Skin epidermis (tissue), 12 donors: Measurements from ENCODE around the gene PAK1IP1.
A peak's percentile ranks its signal among the peaks of the same experiment; 100 is the strongest.

Source experiments
- H3K27ac ChIP-seq, 21 experiments: fragments of 200-600 bp; sonication (generic) in 11 of 21; one replicate each; pipeline ENCODE4 v1.5.0; 2020; ENCODE audit warnings: mild to moderate bottlenecking in 3 of 21, inconsistent platforms in 2 of 21, moderate library complexity in 2 of 21
- H3K4me3 ChIP-seq, 7 experiments: fragments of 200-600 bp; sonication (generic) in 2 of 7; one replicate each; pipeline ENCODE4 v1.5.0; 2020; ENCODE audit warnings: inconsistent platforms in 2 of 7, mild to moderate bottlenecking in 2 of 7, moderate library complexity in 1 of 7

The PAK1IP1 gene

DNA sequence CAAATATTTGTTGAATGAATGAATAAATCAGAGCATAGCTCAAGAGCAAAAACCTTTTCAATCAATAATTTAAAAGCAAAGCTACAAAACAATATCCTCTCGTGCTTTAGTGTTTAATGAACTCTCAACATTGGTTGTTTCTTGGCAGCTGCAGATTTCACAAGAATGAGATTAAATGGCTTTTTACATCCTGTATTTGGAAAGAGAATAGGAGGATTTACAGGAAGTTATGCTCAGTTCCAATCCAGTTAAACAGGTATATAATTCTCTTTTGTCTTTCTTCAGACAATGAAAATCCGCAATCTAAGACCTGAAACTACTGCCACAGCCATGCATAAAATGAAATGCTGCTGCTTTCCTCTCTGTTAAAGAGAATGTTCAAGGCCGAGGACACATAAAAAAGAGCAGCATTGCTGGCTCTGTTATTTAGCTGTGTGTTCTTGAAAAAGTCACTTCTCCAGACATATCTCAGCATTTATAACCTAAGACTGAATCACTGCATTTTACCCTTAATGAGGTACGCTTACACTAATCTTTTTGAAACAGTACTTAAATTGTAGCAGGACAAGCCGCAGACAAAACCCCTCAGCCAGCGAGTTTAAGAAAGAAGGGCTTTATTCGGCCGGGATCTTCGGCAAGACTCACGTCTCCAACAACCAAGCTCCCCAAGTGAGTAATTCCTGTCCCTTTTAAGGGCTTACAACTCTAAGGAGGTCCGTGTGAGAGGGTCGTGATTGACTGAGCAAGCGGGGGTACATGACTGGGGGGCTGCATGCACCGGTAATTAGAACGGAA is 3.9 kb upstream of the PAK1IP1 start:
- Histone ChIP-seq H3K4me3 (no peak overlapping the region), H3K27ac (peak overlapping the region in 1 of 21 experiments; percentile 31)

DNA sequence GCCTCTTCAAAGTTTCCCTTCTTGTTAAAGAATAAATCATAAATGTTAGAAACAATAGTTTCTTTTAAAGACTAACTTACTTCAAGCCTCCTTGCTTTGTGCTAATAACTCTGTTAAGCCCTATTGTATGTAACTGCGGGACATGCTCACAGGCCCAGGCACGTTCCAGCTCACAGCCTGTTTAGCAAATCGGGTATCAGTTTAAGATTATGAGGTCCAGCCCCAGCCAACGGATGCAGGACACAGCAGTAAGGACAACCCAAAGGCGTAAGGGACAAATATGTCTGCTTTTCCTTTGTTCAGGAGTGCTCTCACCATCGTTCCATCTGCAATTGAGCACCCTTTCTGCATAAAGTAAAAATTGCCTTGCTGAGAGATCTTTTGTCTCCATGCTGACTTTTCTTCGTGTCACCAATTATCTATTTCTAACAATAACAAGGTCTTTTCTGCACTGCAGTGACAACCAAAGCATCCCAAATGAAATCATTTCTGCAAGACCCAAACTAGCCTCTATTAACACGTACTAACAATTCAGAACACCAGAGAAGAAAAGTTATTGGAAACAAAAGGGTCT is 1.7 kb upstream of the PAK1IP1 start:
- Histone ChIP-seq H3K27ac (no peak overlapping the region), H3K4me3 (peak overlapping the region in 1 of 7 experiments; percentile 66)

DNA sequence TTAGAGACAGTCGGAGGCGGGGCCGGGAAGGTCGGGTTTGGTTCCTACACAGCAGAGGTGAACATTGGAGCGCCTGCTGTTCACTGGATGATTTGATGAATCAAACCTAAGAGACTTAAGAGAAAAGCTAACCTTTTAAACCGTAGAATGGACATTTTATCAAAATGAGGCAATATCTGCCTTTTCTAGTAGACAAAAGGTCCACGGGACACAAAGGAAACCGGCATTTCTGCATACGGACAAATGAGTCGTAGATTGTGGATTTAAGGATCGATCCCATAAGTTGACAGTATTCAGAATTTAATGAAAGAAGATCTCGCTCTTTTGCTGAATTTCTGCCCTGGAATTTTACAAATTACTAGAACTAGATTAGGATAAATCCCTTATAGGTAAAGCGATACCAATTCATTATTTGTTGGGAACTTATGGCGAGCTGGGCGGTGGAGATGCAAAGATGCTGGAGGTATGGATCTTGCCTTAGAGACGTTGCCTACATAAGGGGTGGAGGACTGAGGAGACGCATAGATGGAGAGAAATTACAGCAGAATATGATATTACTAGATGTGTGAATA is 400 bp downstream of the PAK1IP1 start:
- H3K4me3 ChIP-seq = peak overlapping the region; percentile 64 to 95 (median 74)

DNA sequence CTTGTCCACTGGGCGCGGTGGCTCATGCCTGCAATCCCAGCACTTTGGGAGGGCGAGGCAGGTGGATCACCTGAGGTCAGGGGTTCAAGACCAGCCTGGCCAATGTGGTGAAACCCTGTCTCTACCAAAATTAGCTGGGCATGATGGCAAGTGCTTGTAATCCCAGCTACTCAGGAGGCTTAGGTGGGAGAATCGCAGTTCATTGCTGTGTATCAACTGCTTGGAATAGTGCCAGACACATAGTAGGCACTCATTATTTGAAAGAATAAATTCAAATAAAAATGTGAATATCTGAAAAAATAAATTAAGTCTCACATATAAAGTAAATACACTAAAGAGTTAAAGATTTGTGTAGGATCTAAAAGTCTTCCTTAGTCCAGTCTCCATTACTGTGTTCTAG is 1.9 kb downstream of the PAK1IP1 start:
- H3K4me3 ChIP-seq = no peak overlapping the region

More for the DNA sequence above, 400 bp downstream of the PAK1IP1 start:
- peak overlapping the region; percentile 78 to 98 (median 93) for H3K27ac ChIP-seq

DNA sequence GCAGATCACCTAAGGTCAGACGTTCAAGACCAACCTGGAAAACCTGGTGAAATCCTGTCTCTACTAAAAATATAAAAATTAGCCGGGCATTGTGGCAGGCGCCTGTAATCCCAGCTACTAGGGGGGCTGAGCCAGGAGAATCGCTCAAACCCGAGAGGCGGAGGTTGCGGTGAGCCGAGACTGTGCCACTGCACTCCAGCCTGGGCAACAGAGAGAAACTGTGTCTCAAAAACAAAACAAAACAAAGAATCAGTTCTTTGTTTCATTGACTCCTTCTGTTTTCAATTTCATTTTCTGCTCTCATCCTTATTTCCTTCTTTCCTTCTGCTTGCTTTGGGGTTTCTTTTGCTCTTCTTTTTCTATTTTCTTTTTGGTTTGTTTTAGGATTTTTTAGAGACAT is 19.2 kb downstream of the PAK1IP1 start:
- Histone ChIP-seq H3K4me3 (no peak overlapping the region), H3K27ac (no peak overlapping the region)

More for the DNA sequence above, 1.9 kb downstream of the PAK1IP1 start:
- no peak overlapping the region for H3K27ac ChIP-seq

DNA sequence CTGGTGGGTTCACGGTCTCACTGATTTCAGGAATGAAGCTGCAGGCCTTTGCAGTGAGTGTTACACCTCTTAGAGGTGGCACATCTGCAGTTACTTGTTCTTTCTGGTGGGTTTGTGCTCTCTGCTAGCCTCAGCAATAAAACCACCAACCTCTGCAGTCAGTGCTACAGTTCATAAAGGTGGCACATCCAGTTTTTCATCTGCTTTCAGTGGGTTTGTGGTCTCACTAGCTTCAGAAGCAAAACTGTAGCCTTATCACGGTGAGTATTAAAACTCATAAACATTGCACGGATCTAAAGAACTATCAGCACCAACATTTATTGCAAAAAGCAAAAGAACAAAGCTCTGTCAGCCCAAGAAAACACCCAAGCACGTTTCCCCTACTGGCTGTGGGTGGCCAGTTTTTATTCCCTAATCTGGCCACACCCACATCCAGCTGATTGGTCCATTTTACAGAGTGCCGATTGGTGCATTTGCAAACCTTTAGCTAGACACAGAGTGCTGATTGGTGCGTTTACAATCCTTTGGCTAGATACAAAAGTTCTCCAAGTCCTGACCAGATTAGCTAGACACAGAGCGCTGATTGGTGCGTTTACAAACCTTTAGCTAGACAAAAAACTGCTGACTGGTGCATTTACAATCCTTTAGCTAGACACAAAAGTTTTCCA is 24.7 kb downstream of the PAK1IP1 start:
- peak overlapping the region; percentile 40 to 60 (median 51) for H3K4me3 ChIP-seq
- H3K27ac ChIP-seq = peak overlapping the region in 16 of 21 experiments; percentile 76 to 98 (median 89)

DNA sequence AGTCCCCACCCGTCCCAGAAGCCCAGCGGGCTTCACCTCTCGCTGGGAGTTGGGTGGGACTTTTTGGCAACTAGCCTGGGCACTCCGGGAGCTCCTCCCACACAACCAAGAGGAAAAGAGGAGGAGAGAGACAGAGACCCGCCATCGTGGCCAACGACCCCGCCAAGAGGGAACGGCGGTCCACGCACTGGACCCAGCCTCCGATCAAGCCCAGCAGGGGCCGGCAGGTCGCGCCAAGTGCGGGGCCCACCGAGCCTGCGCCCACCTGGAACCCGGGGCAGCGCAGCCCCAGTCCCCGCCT is 25.1 kb downstream of the PAK1IP1 start:
- H3K4me3 ChIP-seq = peak overlapping the region; percentile 40 to 60 (median 51)
- peak overlapping the region; percentile 41 to 98 (median 88) for H3K27ac ChIP-seq

DNA sequence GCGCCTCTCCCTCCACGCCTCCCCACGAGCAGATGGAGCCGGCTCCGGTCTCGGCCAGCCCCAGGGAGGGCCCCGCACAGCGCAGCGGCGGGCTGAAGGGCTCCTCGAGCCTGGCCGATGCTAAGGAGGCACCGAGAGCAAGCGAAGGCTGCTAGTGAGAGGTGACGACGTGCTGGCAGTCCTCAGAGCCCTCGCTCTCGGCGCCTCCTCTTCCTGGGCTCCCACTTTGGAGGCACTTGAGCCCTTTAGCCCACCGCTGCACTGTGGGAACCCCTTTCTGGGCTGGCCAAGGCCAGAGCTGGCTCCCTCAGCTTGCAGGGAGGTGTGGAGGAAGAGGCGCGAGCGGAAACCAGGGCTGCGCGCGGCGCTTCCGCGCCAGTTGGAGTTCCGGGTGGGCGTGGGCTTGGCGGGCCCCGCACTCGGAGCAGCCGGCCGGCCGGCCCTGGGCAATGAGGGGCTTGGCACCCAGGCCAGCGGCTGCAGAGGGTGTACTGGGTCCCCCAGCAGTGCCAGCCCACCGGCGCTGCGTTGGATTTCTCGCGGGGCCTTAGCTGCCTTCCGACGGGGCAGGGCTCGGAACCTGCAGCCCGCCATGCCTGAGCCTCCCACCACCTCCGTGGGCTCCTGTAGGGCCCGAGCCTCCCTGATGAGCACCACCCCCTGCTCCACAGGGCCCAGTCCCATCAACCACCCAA is 25.6 kb downstream of the PAK1IP1 start:
- H3K27ac ChIP-seq = peak overlapping the region; percentile 41 to 98 (median 88)

DNA sequence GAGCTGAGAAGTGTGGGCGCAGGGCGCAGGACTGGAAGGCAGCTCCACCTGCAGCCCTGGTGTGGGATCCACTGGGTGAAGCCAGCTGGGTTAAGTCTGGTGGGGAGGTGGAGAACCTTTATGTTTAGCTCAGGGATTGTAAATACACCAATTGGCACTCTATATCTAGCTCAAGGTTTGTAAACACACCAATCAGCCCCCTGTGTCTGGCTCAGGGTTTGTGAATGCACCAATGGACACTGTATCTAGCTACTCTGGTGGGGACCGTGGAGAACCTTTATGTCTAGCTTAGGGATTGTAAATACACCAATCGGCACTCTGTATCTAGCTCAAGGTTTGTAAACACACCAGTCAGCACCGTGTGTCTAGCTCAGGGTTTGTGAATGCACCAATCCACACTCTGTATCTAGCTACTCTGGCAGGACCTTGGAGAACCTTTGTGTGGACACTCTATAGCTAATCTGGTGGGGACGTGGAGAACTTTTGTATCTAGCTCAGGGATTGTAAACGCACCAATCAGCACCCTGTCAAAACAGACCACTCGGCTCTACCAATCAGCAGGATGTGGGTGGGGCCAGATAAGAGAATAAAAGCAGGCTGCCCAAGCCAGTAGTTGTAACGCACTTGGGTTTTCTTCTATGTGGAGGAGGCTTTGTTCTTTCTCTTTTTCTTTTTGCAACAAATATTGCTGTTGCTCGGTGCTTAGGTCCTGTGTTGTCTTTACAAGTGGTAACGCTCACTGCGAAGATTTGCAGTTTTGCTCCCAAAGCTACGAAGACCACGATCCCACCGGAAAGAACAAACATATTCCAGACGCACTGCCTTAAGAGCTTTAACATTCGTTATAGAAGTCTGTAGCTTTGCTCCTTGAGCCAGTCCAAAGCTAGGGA is 26.4 kb downstream of the PAK1IP1 start:
- Histone ChIP-seq H3K27ac (peak overlapping the region in 20 of 21 experiments; percentile 76 to 98 (median 88)), H3K4me3 (peak overlapping the region; percentile 40 to 60 (median 51))

More for the DNA sequence above, 25.6 kb downstream of the PAK1IP1 start:
- peak overlapping the region; percentile 40 to 60 (median 51) for H3K4me3 ChIP-seq

DNA sequence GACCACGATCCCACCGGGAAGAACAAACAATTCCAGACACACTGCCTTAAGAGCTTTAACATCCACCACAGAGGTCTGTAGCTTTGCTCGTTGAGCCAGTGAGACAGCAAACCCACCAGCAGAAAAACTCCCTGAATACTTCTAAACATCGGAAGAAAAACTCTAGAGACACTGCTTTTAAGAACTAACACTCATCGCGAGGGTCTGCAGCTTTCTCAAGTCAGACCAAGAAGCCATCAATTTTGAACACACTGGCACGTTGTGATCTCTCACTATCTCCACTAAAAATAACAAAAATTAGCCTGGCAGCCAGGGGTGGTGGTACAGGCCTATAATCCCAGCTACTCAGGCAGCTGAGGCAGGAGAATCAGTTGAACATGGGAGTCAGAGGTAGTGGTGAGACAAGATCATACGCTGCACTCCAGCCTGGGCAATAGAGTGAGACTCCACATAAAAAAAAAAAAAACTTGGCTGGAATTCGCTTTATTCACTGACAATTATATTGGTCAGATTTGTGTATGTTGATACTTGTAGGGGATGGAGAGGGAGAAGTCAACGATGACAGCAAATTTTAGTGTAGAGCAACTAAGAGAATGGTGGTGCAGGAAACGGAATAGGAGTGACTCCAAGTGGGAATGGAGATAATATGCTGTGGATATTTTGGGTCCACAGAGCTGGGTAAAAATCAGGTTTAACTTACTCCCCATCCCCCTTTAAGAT is 27.2 kb downstream of the PAK1IP1 start:
- Histone ChIP-seq H3K4me3 (peak overlapping the region; percentile 46 to 72 (median 62)), H3K27ac (peak overlapping the region in 19 of 21 experiments; percentile 65 to 93 (median 86))

DNA sequence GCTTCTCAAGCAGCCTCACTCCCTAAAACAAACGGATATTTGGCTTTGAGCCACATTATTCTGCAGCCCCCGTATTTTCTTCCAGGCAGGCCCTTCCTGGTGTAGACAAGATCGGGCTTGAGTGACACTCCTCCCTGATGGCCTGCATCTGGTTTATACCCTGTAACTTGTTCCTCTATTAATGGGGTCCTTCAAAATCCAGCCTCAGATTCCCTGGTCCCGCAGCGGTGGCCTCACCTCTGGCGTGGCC is 27.7 kb downstream of the PAK1IP1 start:
- H3K27ac ChIP-seq = peak overlapping the region in 20 of 21 experiments; percentile 65 to 93 (median 86)
- H3K4me3 ChIP-seq = peak overlapping the region; percentile 46 to 72 (median 62)

DNA sequence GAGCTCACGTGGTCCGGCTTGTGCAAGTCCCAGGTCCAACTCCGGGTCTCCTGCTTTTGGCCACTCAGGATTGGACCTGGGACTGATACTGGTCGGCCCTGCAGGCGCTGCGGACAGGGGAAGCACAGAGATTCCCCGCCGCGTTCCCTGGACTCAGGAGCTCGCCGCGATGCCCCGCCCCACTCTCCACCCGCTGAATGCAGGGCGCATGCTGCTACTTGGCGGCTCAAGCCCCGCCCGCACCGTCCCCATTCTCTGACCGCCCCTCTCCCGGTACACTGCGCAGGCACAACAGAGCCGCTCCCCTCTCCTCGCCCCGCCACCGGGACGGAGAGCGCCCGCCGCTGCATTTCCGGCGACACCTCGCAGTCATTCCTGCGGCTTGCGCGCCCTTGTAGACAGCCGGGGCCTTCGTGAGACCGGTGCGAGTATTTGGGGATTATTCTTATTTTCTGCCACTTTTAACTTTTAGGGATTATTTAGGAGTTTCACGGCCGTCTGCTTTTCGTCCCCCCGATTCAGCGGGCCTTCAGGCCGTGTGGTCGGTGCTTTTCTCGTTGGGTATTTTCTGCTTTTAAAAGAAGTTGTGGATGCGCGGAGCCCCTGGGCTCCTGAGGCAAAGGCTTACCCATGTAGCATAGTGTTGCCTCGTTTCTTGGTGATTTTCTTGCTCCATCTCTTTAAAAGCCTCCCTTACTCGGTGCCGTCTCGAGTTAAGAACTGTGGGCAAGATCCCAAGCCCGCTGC is 28.2 kb downstream of the PAK1IP1 start, which contains the start of gene TMEM14C:
Gene TMEM14C, plus strand, starts transcription at position 251 of the 747 bp plus-strand sequence. CDS start 1,544 bp downstream, outside the sequence.
- Histone ChIP-seq H3K4me3 (peak within 1 kb of the TSS; percentile 46 to 72 (median 62)), H3K27ac (peak within 1 kb of the TSS in 20 of 21 experiments; percentile 65 to 93 (median 86))

DNA sequence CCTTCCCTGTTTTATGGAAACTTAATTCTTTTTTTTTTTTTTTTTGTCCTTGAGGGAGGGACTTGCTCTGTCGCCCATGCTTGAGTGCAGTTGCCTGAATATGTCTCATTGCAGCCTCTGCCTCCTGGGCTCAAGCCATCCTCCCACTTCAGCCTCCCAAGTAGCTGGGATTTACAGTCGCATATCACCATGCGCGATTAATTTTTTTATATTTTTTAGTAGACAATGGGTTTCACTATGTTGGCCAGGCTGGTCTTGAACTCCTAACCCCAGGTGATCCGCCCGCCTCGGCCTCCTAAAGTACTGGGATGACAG is 28.8 kb downstream of the PAK1IP1 start:
- H3K27ac ChIP-seq = peak overlapping the region in 20 of 21 experiments; percentile 65 to 93 (median 86)
- H3K4me3 ChIP-seq = peak overlapping the region; percentile 46 to 72 (median 62)

DNA sequence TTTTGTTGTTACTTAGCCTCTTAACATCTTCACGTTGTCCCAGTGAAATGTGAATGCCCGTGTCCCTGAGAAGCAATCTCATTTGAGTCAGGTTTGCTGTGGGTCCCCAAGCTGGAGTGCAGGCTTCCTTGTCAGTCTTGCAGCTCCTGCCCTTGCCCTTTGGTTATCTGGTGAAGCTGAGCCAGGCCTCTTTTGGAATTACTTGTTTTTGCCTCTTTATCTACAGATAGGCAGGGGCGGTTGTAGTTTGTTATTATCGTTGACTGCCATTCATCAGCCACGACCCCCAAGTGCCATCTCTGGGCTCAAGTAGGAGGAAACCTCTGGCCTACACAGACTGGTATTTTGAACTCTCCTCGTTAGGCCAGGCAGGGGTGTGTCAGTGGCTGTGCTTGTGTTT is 30.3 kb downstream of the PAK1IP1 start:
- Histone ChIP-seq H3K27ac (no peak overlapping the region), H3K4me3 (no peak overlapping the region)

DNA sequence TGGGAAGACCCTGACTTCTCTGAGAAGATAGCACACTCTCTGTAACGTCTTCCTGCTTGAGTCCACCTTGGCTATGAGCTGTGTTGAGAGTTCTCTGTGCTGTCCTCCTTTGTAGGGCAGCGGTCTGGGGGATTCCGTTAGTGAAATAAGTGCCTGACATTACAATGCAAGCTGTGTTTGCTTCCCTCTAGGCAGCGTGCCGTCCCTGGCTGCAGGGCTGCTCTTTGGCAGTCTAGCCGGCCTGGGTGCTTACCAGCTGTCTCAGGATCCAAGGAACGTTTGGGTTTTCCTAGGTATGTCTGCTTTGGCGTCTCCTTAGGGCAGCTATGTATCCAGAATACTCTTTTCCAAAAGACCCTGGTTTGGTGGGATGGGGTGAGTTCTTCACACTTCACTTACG is 30.9 kb downstream of the PAK1IP1 start:
- Histone ChIP-seq H3K27ac (no peak overlapping the region), H3K4me3 (no peak overlapping the region)

DNA sequence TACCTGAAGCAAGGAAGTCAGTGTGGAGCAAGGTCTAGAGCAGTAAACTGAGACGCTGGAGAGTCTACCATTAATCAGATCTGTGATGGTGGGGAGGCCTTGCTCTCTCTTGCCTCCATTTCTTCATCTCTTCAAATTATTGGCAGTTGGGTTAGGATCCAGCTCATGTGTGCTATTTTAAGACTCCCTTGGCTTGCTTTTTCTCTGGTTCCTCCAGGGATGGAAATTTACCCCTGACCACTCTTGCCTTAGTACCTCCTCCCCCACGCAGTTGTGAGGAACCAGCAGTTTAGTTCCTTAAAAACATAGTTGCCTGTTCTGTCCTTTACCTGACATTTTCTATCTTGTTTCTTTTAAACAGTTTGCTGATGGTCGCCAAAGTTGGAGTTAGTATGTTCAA is 35.5 kb downstream of the PAK1IP1 start:
- Histone ChIP-seq H3K27ac (no peak overlapping the region), H3K4me3 (no peak overlapping the region)

DNA sequence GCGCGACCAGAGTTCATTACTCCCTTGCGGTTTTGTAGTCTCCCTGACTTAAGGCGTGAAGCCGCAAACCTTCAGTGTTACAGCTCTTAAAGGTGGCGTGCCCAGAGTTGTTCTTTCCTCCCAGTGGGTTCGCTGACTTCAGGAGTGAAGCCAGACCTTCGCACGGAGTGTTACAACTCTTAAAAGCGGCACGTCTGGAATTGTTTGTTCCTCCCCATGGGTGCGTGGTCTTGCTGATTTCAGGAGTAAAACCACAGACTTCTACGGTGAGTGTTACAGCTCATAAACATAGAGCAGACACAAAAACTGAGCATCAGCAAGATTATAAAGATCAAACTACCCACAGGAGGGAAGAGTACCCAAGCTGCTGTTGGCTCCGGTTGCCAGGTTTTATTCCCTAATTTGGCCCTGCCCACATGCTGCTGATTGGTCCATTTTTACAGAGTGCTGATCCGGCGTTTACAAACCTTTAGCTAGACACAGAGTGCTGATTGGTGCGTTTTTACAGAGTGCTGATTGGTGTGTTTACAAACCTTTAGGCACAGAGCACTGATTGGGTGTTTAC is 38.5 kb downstream of the PAK1IP1 start:
- Histone ChIP-seq H3K27ac (peak overlapping the region in 1 of 21 experiments; percentile 2), H3K4me3 (no peak overlapping the region)
